Measurements from ENCODE around the gene CLASRP.

- TF ChIP-seq CTCF (conservative IDR thresholded peaks at IDR 0.05; ENCODE audit: low read length) (no peak), EZH2phosphoT487 (IDR thresholded peaks at IDR 0.05; ENCODE audit: borderline replicate concordance) (no peak)
Measured at GRCh38 chr19:45098521-45099466, 59.9 kb downstream of the CLASRP start.
